ENCODE results near the gene MLX. TPM values are rescaled to one million over a fixed set of nuclear protein-coding genes. Genes with fewer than 3 reads are reported as not detected.
"Not testable (repeated sequence)": the region's sequence is repeated elsewhere in the genome, so short reads cannot be mapped to it uniquely, and the experiment has no call there.

Gene MLX
- total RNA-seq, 3 donors from 2014 or later = 69.6 to 110 (median 103) TPM

- intact Hi-C loops (cut with DNase I, micrococcal nuclease) = no loop called here
- Histone ChIP-seq H3K4me3 (peak overlapping the region; percentile 68), H3K4me1 (ENCODE audit: low read depth) (peaks cover 13% of the 10 kb centered on the region), H3K9me3 (no peaks in the 10 kb centered on the region), H3K36me3 (ENCODE audit: low read depth) (peaks cover 4% of the 10 kb centered on the region)
- peak in 1 of 3 donors; percentile 57 for DNase-seq
- no peak for TF ChIP-seq CTCF (IDR thresholded peaks at IDR 0.05)
- peak; percentile 70 for ATAC-seq
Measured at GRCh38 chr17:42608305-42609181, 41.6 kb downstream of the MLX start.

- H3K4me1 ChIP-seq (ENCODE audit: low read depth) = peaks cover 13% of the 10 kb centered on the region
- peak within 1 kb of the TSS; percentile 68 for H3K4me3 ChIP-seq
- peaks cover 4% of the 10 kb centered on the region for H3K36me3 ChIP-seq (ENCODE audit: low read depth)
- TF ChIP-seq CTCF (IDR thresholded peaks at IDR 0.05) = peak; percentile 23
- ATAC-seq (peak; percentile 97), DNase-seq (peak; percentile 99)
- no peaks in the 10 kb centered on the region for H3K9me3 ChIP-seq
- intact Hi-C loops (cut with DNase I, micrococcal nuclease) = no loop called here
Measured at GRCh38 chr17:42609182-42609813, 42.4 kb downstream of the MLX start, which contains the start of the genes RETREG3 and TUBG1. Gene RETREG3, minus strand, starts transcription at chr17:42609374. Its CDS starts 50 bp downstream, at chr17:42609324. Gene TUBG1, plus strand, starts transcription at chr17:42609683. Its CDS starts 55 bp downstream, at chr17:42609738.

GRCh38 chr17:42609814-42610801 lies 43.2 kb downstream of the MLX start:
- H3K36me3 ChIP-seq (ENCODE audit: low read depth); intact Hi-C loops (cut with DNase I, micrococcal nuclease); H3K9me3 ChIP-seq: not testable (repeated sequence)
- DNase-seq (peak; percentile 12 to 72 (median 65)), ATAC-seq (peak; percentile 25)
- Histone ChIP-seq H3K4me3 (peak overlapping the region; percentile 68), H3K4me1 (ENCODE audit: low read depth) (peaks cover 13% of the 10 kb centered on the region)

- H3K4me3 ChIP-seq = no peak overlapping the region
- peaks cover 13% of the 10 kb centered on the region for H3K4me1 ChIP-seq (ENCODE audit: low read depth)
- H3K36me3 ChIP-seq (ENCODE audit: low read depth) = peaks cover 8% of the 10 kb centered on the region
- DNase-seq (no peak), ATAC-seq (no peak)
- no peak for TF ChIP-seq CTCF (IDR thresholded peaks at IDR 0.05)
- intact Hi-C loops (cut with DNase I, micrococcal nuclease) = no loop called here
- no peaks in the 10 kb centered on the region for H3K9me3 ChIP-seq
Measured at GRCh38 chr17:42612013-42612412, 45.1 kb downstream of the MLX start.

GRCh38 chr17:42613699-42614295 lies 46.9 kb downstream of the MLX start:
- TF ChIP-seq CTCF (IDR thresholded peaks at IDR 0.05) = no peak
- DNase-seq (no peak), ATAC-seq (no peak)
- no peak overlapping the region for H3K4me3 ChIP-seq
- H3K4me1 ChIP-seq (ENCODE audit: low read depth) = peaks cover 3% of the 10 kb centered on the region
- intact Hi-C loops (cut with DNase I, micrococcal nuclease) = no loop called here
- no peaks in the 10 kb centered on the region for H3K9me3 ChIP-seq
- peaks cover 8% of the 10 kb centered on the region for H3K36me3 ChIP-seq (ENCODE audit: low read depth)
